ENCODE results near the gene IFIT2.

- TF ChIP-seq L3MBTL2 (conservative IDR thresholded peaks at IDR 0.05) (no peak), ELF4 (IDR thresholded peaks at IDR 0.05) (no peak), ARNT (IDR thresholded peaks at IDR 0.05) (no peak), SP1 (IDR thresholded peaks at IDR 0.05) (no peak), LEF1 (IDR thresholded peaks at IDR 0.05; ENCODE audit: borderline replicate concordance) (no peak), FOXA1 (IDR thresholded peaks at IDR 0.05) (no peak), FOXM1 (IDR thresholded peaks at IDR 0.05; ENCODE audit: borderline replicate concordance) (no peak), CTBP1 (IDR thresholded peaks at IDR 0.05; ENCODE audit: borderline replicate concordance) (no peak), TARDBP (IDR thresholded peaks at IDR 0.05) (no peak), ZNF384 (IDR thresholded peaks at IDR 0.05) (no peak), BHLHE40 (IDR thresholded peaks at IDR 0.05; ENCODE audit: borderline replicate concordance) (no peak), HDGF (IDR thresholded peaks at IDR 0.05; ENCODE audit: borderline replicate concordance) (no peak)
These were observed 44.9 kb upstream of the IFIT2 start for GRCh38 chr10:89256962-89257361.
